Right ventricle myocardium inferior (tissue), 1 donor: ENCODE measurements around the gene IL12RB2. TPM values are rescaled to one million over a fixed set of nuclear protein-coding genes. Genes with fewer than 3 reads are reported as not detected.
"Not testable (repeated sequence)": the region's sequence is repeated elsewhere in the genome, so short reads cannot be mapped to it uniquely, and the experiment has no call there.

Experiments used
- ATAC-seq: fragments of 200-7000 bp; cut with Tn5 transposase; one replicate; pipeline ENCODE4 v1.9.1; 2020; ENCODE audit warnings: mild to moderate bottlenecking, moderate library complexity
- DNase-seq: peaks from one replicate; pipeline ENCODE4 v3.0.0; 2021; ENCODE audit errors: missing footprints
- intact Hi-C: fragments of 100-400 bp; cut with DNase I; formaldehyde crosslinking; loops from one replicate; pipeline ENCODE4 v1.11.0; 2022
- total RNA-seq: library from RNA; stranded (reverse); fragmentation: NEBNext Ultra II Directional; extraction: Animal tissue kit (Norgen Biotek cat#: 25700); gene quantifications from one replicate; pipeline ENCODE4 v1.2.1, GENCODE V29; 2021
- donor health status: DM: no; HTN: yes; CAD: no; lungs with severe emphysema.

The IL12RB2 gene
- total RNA-seq, 1 donor from 2014 or later: 0.41 TPM

GRCh38 chr1:67376381-67376780, 68.7 kb downstream of the IL12RB2 start:
- ATAC-seq (no peak), DNase-seq (no peak)
- intact Hi-C loops: no loop called here

- ATAC-seq (no peak), DNase-seq (no peak)
- intact Hi-C loops: no loop called here
These were observed 69.6 kb downstream of the IL12RB2 start for GRCh38 chr1:67377253-67377652.

GRCh38 chr1:67381154-67381553, 73.5 kb downstream of the IL12RB2 start:
- ATAC-seq (no peak), DNase-seq (no peak)
- intact Hi-C loops: no loop called here

GRCh38 chr1:67382292-67382691, 74.6 kb downstream of the IL12RB2 start:
- peak; percentile 26 for ATAC-seq
- intact Hi-C loops: no loop called here
- no peak for DNase-seq

GRCh38 chr1:67383999-67384638, 76.4 kb downstream of the IL12RB2 start:
- intact Hi-C loops: no loop called here
- ATAC-seq: no peak
- no peak for DNase-seq

- ATAC-seq (no peak), DNase-seq (no peak)
- intact Hi-C loops: no loop called here
These were observed 82.6 kb downstream of the IL12RB2 start for GRCh38 chr1:67390041-67390887.

- DNase-seq (no peak), ATAC-seq (peak; percentile 69)
- intact Hi-C loops: no loop called here
These were observed 85.6 kb downstream of the IL12RB2 start for GRCh38 chr1:67393240-67393639.

- ATAC-seq (peak; percentile 26), DNase-seq (no peak)
- intact Hi-C loops: no loop called here
These were observed 86.1 kb downstream of the IL12RB2 start for GRCh38 chr1:67393737-67394136.

GRCh38 chr1:67394548-67394947, 86.9 kb downstream of the IL12RB2 start:
- intact Hi-C loops: no loop called here
- no peak for ATAC-seq
- DNase-seq: no peak

GRCh38 chr1:67399199-67399993, 91.7 kb downstream of the IL12RB2 start:
- intact Hi-C loops: no loop called here
- ATAC-seq: no peak
- DNase-seq: no peak

GRCh38 chr1:67400029-67400786, 92.5 kb downstream of the IL12RB2 start:
- DNase-seq, intact Hi-C loops, ATAC-seq: not testable (repeated sequence)

GRCh38 chr1:67401443-67401842, 93.8 kb downstream of the IL12RB2 start:
- DNase-seq: no peak
- no peak for ATAC-seq
- intact Hi-C loops: no loop called here

GRCh38 chr1:67404212-67404620, 96.5 kb downstream of the IL12RB2 start:
- intact Hi-C loops: no loop called here
- DNase-seq (no peak), ATAC-seq (no peak)

GRCh38 chr1:67405473-67406245, 98.0 kb downstream of the IL12RB2 start:
- intact Hi-C loops: no loop called here
- no peak for ATAC-seq
- no peak for DNase-seq

GRCh38 chr1:67407498-67407897, 99.8 kb downstream of the IL12RB2 start:
- ATAC-seq (peak; percentile 72), DNase-seq (no peak)
- intact Hi-C loops: no loop called here

- DNase-seq (no peak), ATAC-seq (no peak)
- intact Hi-C loops: no loop called here
These were observed 100.5 kb downstream of the IL12RB2 start for GRCh38 chr1:67408148-67408547.

GRCh38 chr1:67413101-67413500, 105.4 kb downstream of the IL12RB2 start:
- ATAC-seq, DNase-seq, intact Hi-C loops: not testable (repeated sequence)

- no peak for ATAC-seq
- intact Hi-C loops: no loop called here
- no peak for DNase-seq
These were observed 106.9 kb downstream of the IL12RB2 start for GRCh38 chr1:67414574-67414973.
